ENCODE measurements around the gene KERA.

Gene KERA

GRCh38 chr12:91043408-91043807, 14.4 kb downstream of the KERA start:
- H3K4me3 ChIP-seq (replicated peaks; ENCODE audit: low read depth, low read length) = no peak overlapping the region
- DNase-seq (ENCODE audit: low read depth) = no peak
- TF ChIP-seq CTCF (IDR thresholded peaks at IDR 0.05; ENCODE audit: low read length, missing control alignments) = no peak

GRCh38 chr12:91040096-91040755, 17.6 kb downstream of the KERA start:
- H3K4me3 ChIP-seq (replicated peaks; ENCODE audit: low read depth, low read length) = no peak overlapping the region
- TF ChIP-seq CTCF (IDR thresholded peaks at IDR 0.05; ENCODE audit: low read length, missing control alignments) = no peak
- DNase-seq (ENCODE audit: low read depth) = no peak

- no peak overlapping the region for H3K4me3 ChIP-seq (replicated peaks; ENCODE audit: low read depth, low read length)
- TF ChIP-seq CTCF (IDR thresholded peaks at IDR 0.05; ENCODE audit: low read length, missing control alignments) = no peak
- no peak for DNase-seq (ENCODE audit: low read depth)
Observed at GRCh38 chr12:91037276-91037675, 20.5 kb downstream of the KERA start.

- no peak overlapping the region for H3K4me3 ChIP-seq (replicated peaks; ENCODE audit: low read depth, low read length)
- no peak for DNase-seq (ENCODE audit: low read depth)
- TF ChIP-seq CTCF (IDR thresholded peaks at IDR 0.05; ENCODE audit: low read length, missing control alignments) = no peak
Observed at GRCh38 chr12:91033251-91033650, 24.6 kb downstream of the KERA start.

GRCh38 chr12:91023326-91024004, 34.4 kb downstream of the KERA start:
- TF ChIP-seq CTCF (IDR thresholded peaks at IDR 0.05; ENCODE audit: low read length, missing control alignments) = no peak
- peak; percentile 55 for DNase-seq (ENCODE audit: low read depth)

GRCh38 chr12:91021076-91021475, 36.7 kb downstream of the KERA start:
- no peak for TF ChIP-seq CTCF (IDR thresholded peaks at IDR 0.05; ENCODE audit: low read length, missing control alignments)
- DNase-seq (ENCODE audit: low read depth) = no peak
- no peak overlapping the region for H3K4me3 ChIP-seq (replicated peaks; ENCODE audit: low read depth, low read length)

More at GRCh38 chr12:91023326-91024004, 34.4 kb downstream of the KERA start:
- H3K4me3 ChIP-seq (replicated peaks; ENCODE audit: low read depth, low read length) = no peak overlapping the region

- no peak for TF ChIP-seq CTCF (IDR thresholded peaks at IDR 0.05; ENCODE audit: low read length, missing control alignments)
- no peak for DNase-seq (ENCODE audit: low read depth)
- no peak overlapping the region for H3K4me3 ChIP-seq (replicated peaks; ENCODE audit: low read depth, low read length)
Observed at GRCh38 chr12:91019455-91019854, 38.4 kb downstream of the KERA start.

Measured in fibroblast of pulmonary artery (primary cell).